Thyroid gland (tissue), 4 donors: ENCODE data around the gene CTSO.

Source experiments
- CTCF ChIP-seq, 6 experiments: fragments of 200-600 bp in 3 of 6; fragments of 450-650 bp in 3 of 6; sonication (generic) in 3 of 6; IDR thresholded peaks; one replicate each; pipeline ENCODE4 v1.5.1; 2016 to 2019; ENCODE audit warnings: antibody characterized with exemption in 6 of 6, mild to moderate bottlenecking in 2 of 6, inconsistent platforms in 1 of 6, moderate library complexity in 1 of 6
- POLR2A ChIP-seq, 2 donors: fragments of 450-650 bp; IDR thresholded peaks; one replicate each; pipeline ENCODE4 v1.6.1; 2017; ENCODE audit warnings: antibody characterized with exemption in 2 of 2, mild to moderate bottlenecking in 2 of 2, moderate library complexity in 1 of 2

GRCh38 chr4:155879767-155880166 lies 73.9 kb downstream of the CTSO start:
- no peak for TF ChIP-seq CTCF (IDR thresholded peaks at IDR 0.05)
- TF ChIP-seq POLR2A (IDR thresholded peaks at IDR 0.05) = no peak
